Omental fat pad (tissue), 4 donors: ENCODE data around the gene SORCS2. TPM values are rescaled to one million over a fixed set of nuclear protein-coding genes. Genes with fewer than 3 reads are reported as not detected.

ENCODE experiments used
- ATAC-seq: fragments of 150-250 bp; one replicate; pipeline ENCODE4 v1.9.1; 2016; ENCODE audit warnings: mild to moderate bottlenecking, moderate library complexity; ENCODE audit not compliant: low FRiP score
- DNase-seq: peaks from one replicate; pipeline ENCODE4 v3.0.0-alpha.2; 2019; ENCODE audit warnings: low spot score
- total RNA-seq, 4 donors: library from RNA; depleted of rRNA; stranded (reverse); fragments of >200 nt; gene quantifications; one replicate each; pipeline ENCODE4 v1.1.0, GENCODE V29; 2016
- TF ChIP-seq, protein P1 (sequence below), 3 donors: fragments of 450-650 bp; IDR thresholded peaks; one replicate each; pipeline ENCODE4 v1.5.1; 2016 to 2017; ENCODE audit warnings: antibody characterized with exemption in 3 of 3, mild to moderate bottlenecking in 3 of 3, moderate library complexity in 2 of 3

The SORCS2 gene
- total RNA-seq, 4 donors from 2014 or later = 0.63 to 4.6 (median 1.2) TPM

DNA sequence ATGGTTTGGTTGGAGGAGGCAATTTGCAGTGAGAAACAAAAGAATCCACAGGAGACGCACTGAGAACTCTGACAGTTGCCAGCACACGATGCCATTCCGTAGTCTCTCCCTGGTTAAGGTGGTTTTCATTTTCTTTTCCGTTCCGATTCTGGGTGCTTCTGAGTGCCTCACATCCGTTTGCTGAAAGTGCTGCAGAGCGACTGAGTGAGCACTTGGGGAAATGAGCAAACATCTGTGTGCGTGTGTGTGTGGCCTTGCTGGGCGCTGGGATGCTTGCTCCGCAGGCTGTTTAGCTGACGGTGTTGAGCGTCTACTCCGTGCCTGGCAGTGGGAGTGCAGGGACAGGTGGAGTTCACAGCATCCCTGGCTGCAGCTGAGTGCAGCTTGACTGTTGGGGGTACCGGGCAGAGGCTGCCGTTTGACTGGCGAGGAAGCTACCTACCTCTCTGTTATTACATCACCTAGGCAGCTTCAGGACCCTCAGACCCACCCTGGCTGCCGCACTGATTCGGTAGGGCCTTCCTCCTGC is 49.3 kb downstream of the SORCS2 start:
- TF ChIP-seq, protein P1, sequence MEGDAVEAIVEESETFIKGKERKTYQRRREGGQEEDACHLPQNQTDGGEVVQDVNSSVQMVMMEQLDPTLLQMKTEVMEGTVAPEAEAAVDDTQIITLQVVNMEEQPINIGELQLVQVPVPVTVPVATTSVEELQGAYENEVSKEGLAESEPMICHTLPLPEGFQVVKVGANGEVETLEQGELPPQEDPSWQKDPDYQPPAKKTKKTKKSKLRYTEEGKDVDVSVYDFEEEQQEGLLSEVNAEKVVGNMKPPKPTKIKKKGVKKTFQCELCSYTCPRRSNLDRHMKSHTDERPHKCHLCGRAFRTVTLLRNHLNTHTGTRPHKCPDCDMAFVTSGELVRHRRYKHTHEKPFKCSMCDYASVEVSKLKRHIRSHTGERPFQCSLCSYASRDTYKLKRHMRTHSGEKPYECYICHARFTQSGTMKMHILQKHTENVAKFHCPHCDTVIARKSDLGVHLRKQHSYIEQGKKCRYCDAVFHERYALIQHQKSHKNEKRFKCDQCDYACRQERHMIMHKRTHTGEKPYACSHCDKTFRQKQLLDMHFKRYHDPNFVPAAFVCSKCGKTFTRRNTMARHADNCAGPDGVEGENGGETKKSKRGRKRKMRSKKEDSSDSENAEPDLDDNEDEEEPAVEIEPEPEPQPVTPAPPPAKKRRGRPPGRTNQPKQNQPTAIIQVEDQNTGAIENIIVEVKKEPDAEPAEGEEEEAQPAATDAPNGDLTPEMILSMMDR (IDR thresholded peaks at IDR 0.05) = no peak
- DNase-seq (no peak), ATAC-seq (no peak)

DNA sequence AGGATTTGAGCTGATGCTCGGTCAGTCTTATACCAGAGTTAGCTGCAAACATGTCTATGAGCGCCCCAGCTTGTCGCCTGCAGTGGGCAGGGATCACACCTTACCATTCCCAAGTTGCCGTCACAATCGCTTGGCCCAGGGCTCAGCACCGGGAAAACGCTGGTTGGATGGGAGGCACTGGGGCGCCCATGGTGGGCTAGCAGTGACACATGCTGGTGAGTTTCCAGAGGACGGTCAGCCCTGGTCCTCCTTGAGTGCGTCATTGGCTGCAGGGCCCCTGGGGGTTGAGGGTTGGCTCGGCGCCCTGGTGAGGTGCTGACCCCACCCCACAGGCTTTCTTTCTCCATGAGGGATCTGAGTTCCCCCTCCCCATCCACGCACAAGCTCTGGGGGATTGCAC is 50.4 kb downstream of the SORCS2 start:
- ATAC-seq = no peak
- no peak for DNase-seq
- TF ChIP-seq, protein P1 (IDR thresholded peaks at IDR 0.05) = no peak

DNA sequence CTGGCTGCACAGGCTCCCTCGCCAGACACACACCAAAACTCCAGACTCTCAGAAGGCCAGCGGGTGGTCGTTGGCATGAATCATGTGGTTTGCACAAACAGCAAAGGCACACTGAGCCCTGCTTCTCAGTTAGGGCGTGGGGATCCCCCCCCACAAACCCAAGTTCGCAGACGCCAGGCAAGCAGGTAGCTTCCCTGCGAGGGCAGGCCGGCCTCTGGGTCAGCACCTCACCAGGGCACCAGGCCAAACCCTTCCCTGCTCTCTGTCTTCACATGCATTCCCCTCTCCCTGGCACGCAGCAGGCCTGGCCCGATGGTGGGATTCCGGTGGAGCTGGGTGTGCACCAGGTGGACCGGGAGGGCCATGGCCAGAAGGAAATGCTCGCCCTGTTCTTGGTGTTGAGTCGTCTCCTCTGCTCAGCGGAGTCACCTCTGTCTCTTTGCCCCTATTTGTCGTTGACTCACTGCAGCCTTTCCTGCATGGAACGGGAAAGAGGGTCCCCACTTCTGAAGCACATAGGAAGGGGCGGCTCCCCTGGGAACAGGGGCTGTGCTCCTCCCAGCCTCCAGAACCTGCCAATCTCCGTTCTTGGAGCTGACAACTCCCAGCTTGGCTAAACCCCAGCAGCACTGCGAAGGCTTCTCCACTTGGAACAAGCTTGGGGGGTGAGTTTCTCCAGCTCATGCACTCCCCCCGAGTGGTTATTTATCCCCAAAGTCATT is 51.4 kb downstream of the SORCS2 start:
- TF ChIP-seq, protein P1 (IDR thresholded peaks at IDR 0.05) = no peak
- DNase-seq = no peak
- no peak for ATAC-seq

DNA sequence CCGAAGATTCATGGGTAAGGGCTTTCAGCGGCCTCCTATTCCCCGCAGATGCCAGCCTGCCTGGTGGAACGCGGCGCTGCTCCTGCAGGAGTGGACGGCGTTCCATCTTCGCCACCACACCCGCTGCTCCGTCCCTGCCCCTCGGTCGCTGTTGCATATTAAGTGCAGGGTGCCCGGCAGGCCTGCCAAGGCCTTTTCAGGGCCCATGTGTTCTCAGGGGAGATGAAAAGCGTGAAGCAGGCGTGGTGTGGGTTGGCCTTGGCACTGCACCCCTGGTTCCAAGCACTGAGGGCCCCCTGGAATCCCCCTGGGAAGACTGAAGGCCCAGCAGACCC is 52.0 kb downstream of the SORCS2 start:
- TF ChIP-seq, protein P1 (IDR thresholded peaks at IDR 0.05) = no peak
- DNase-seq (no peak), ATAC-seq (no peak)

DNA sequence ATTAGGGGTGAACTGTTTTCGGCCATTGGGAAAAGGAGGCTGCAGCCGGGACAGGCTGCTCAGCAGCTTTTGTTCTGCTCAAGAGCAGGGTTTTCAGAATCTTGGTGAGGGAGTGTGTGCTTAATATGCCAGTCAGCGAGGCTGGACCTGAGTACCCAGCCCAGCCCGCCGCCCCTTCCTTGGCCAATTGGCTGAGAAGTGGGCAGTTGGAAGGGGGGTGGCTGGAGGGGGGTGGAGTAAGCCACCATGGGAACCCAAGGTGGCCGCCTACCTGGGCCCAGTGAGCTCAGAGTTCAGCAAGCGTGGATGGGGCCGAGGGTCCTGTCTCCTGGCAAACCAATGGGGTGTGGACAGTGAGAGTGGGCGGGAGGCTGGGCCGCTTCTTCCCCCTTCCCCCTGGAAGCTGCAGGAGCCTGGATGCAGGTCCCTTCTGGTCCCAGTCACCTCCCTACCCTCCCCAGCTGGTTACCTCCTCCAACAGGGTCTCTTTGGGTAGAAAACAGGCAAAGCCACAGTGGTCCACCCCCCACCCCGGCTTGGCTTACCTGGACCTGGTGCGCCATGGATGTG is 52.5 kb downstream of the SORCS2 start:
- TF ChIP-seq, protein P1 (IDR thresholded peaks at IDR 0.05) = no peak
- DNase-seq (no peak), ATAC-seq (no peak)

DNA sequence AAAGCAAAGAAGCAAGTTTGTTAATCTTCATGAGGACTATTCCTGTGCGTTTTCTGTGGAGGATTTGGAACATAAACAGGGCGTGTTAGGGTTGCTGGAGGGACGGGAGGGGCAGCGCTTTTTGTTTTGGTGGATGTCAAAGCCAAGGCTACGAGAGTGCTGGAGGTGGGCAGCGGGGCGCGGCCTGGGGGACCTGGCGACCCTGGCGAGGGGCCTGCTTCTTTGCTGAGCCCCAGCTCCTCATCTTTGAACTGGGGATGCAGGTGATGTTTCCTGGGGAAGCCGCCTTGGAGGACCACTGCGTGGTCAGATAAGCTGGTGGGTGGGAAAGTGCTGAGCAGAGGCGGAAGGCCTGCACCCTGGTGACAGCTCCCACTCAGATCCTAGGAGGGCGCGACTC is 55.2 kb downstream of the SORCS2 start:
- no peak for DNase-seq
- ATAC-seq = no peak
- TF ChIP-seq, protein P1 (IDR thresholded peaks at IDR 0.05) = no peak

DNA sequence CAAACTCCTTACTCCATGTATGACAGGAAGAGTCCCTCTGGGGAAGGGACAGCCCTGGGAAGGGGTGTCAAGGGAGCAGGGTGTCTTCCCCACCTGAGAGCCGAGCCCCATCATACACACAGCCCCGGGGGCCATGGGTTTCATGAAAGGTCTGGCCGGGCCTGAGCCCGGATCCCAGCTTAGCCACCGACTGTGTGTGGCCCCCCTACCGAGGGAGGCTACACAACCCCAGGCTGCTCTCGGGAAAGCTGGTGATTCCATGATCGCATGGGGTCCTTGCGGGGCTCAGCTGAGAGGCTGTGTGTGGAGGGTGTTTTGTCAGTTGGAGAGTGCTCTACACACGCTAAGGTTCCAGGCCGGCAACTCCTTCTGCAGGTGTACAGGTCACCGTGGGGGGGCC is 55.6 kb downstream of the SORCS2 start:
- DNase-seq (no peak), ATAC-seq (no peak)
- TF ChIP-seq, protein P1 (IDR thresholded peaks at IDR 0.05) = no peak
